ENCODE results near the gene SNX4.
"Not testable (repeated sequence)": the region's sequence is repeated elsewhere in the genome, so short reads cannot be mapped to it uniquely, and the experiment has no call there.

GRCh38 chr3:125520563-125520919 lies 539 bp upstream of the SNX4 start:
- TF ChIP-seq CTCF (conservative IDR thresholded peaks at IDR 0.05; ENCODE audit: low read depth, low read length); EZH2 (IDR thresholded peaks at IDR 0.05; ENCODE audit: borderline replicate concordance, low read depth, low read length, poor library complexity, severe bottlenecking): not testable (repeated sequence)
